H1 (cell line): Measurements from ENCODE around the gene CEBPZ. TPM values are rescaled to one million over a fixed set of nuclear protein-coding genes. Genes with fewer than 3 reads are reported as not detected.

Experiments used
- BCL11A ChIP-seq, 2 experiments: IDR thresholded peaks; one replicate each; pipeline ENCODE4 v1.6.1; 2011; ENCODE audit warnings: low read depth in 2 of 2, low read length in 2 of 2, mild to moderate bottlenecking in 2 of 2
- CBX5 ChIP-seq: fragments of 300-800, 300-1000 bp; sonication (generic); IDR thresholded peaks from 2 replicates; pipeline ENCODE4 v1.7.1; 2016; ENCODE audit warnings: antibody characterized with exemption, low read length, low read depth
- CBX8 ChIP-seq: fragments of 300-800, 300-1000 bp; sonication (generic); IDR thresholded peaks from 2 replicates; pipeline ENCODE4 v1.7.1; 2016; ENCODE audit warnings: low read depth, low read length, borderline replicate concordance
- CREB1 ChIP-seq: IDR thresholded peaks from 2 replicates; pipeline ENCODE4 v1.6.1; 2012; ENCODE audit warnings: inconsistent platforms
- JUN ChIP-seq: IDR thresholded peaks from 2 replicates; pipeline ENCODE4 v1.6.1; 2011; ENCODE audit warnings: low read depth, mild to moderate bottlenecking, improper control_type of control experiment, low read length
- KDM5A ChIP-seq: fragments of 200-600 bp; IDR thresholded peaks from 2 replicates; pipeline ENCODE4 v1.7.1; 2012; ENCODE audit warnings: mild to moderate bottlenecking, low read length, inconsistent platforms, mixed read lengths
- NRF1 ChIP-seq: IDR thresholded peaks from 2 replicates; pipeline ENCODE4 v1.6.1; 2011; ENCODE audit warnings: mild to moderate bottlenecking, low read depth, low read length, improper control_type of control experiment
- POU5F1 ChIP-seq: IDR thresholded peaks from 2 replicates; pipeline ENCODE4 v1.6.1; 2011; ENCODE audit warnings: low read depth, mild to moderate bottlenecking, low read length, moderate library complexity
- TAF1 ChIP-seq: IDR thresholded peaks from 2 replicates; pipeline ENCODE4 v1.6.1; 2011; ENCODE audit warnings: mild to moderate bottlenecking, low read depth, low read length
- polyA plus RNA-seq, 7 experiments: library from polyadenylated mRNA; depleted of rRNA in 3 of 7; stranded (reverse) in 5 of 7; unstranded in 2 of 7; fragments of >200 nt in 5 of 7; fragments of 200-250 nt in 2 of 7; gene quantifications; 1 replicate in 5 of 7; 2 replicates in 1 of 7; 4 replicates in 1 of 7; pipeline versions ENCODE4 v1.2.1 to v1.2.3, GENCODE V29; 2011 to 2013; ENCODE audit warnings: missing spikeins in 2 of 7, mixed read lengths in 2 of 7
- total RNA-seq: library from RNA; stranded (reverse); fragmentation: NEBNext Ultra II Directional; extraction: Animal tissue kit (Norgen Biotek cat#: 25700); gene quantifications from 2 replicates; pipeline ENCODE4 v1.2.1, GENCODE V29; 2021

CEBPZ gene
- total and polyA plus RNA-seq, 2 of the 8 experiments (the other 6 are each of a cell fraction or from before 2014, with no cell fraction given): 19.1 to 201 TPM

DNA sequence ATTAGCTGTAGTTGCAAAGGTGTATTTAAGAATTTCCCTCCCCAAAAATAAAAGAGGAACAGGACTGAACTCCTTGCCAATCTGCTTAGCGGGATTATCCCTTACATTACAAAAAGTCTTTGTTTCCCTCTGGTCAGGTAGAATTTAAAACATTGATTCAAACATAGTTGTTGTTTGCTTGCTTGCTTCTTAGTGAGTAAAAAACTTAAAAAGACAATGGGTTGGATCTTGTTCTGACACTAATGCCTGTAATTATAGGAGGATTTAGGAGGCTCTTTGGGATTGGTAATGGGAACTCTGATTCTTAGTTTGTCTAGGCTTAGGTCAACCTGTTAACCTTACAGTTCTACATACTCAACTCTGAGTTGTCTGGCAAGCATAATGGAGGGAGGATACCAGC lies 38.8 kb downstream of the CEBPZ start (continued):
- TF ChIP-seq CBX8: no peak
- no peak for TF ChIP-seq JUN
- no peak for TF ChIP-seq NRF1
- TF ChIP-seq CBX5: no peak
- no peak for TF ChIP-seq KDM5A
- TF ChIP-seq TAF1: no peak
- no peak for TF ChIP-seq CREB1
- TF ChIP-seq POU5F1: no peak
- no peak for TF ChIP-seq BCL11A (IDR thresholded peaks at IDR 0.05; ENCODE audit: low read depth in 2 of 2, low read length in 2 of 2)
